Upper lobe of left lung (tissue), 6 donors: Measurements from ENCODE around the gene PITPNM3. TPM values are rescaled to one million over a fixed set of nuclear protein-coding genes. Genes with fewer than 3 reads are reported as not detected.

Experiments
- ATAC-seq, 2 donors: fragments of 200-7000 bp; cut with Tn5 transposase; one replicate each; pipeline ENCODE4 v1.9.1; 2022; ENCODE audit warnings: mild to moderate bottlenecking in 2 of 2, moderate library complexity in 2 of 2; ENCODE audit not compliant: low FRiP score in 2 of 2
- DNase-seq, 2 donors: peaks; one replicate each; pipeline ENCODE4 v3.0.0-alpha.2; 2019 to 2020
- H3K27ac ChIP-seq, 4 donors: fragments of 200-600 bp; sonication (generic); one replicate each; pipeline ENCODE4 v1.5.1; 2016 to 2019
- H3K27me3 ChIP-seq, 4 donors: fragments of 200-600 bp; sonication (generic); one replicate each; pipeline ENCODE4 v1.5.1; 2017 to 2019
- H3K36me3 ChIP-seq, 4 donors: fragments of 200-600 bp; sonication (generic); one replicate each; pipeline ENCODE4 v1.5.1; 2016 to 2019
- H3K4me1 ChIP-seq, 4 donors: fragments of 200-600 bp; sonication (generic); one replicate each; pipeline ENCODE4 v1.5.1; 2018 to 2019
- H3K4me3 ChIP-seq, 4 donors: fragments of 200-600 bp; sonication (generic); one replicate each; pipeline ENCODE4 v1.5.1; 2017 to 2019; ENCODE audit warnings: mild to moderate bottlenecking in 2 of 4, moderate library complexity in 1 of 4
- H3K9me3 ChIP-seq, 4 donors: fragments of 200-600 bp; sonication (generic); one replicate each; pipeline ENCODE4 v1.5.1; 2018 to 2019
- CTCF ChIP-seq, 6 experiments: fragments of 450-650 bp in 4 of 6; fragments of 200-600 bp in 2 of 6; sonication (generic) in 2 of 6; IDR thresholded peaks; one replicate each; pipeline ENCODE4 v1.5.1; 2016 to 2019; ENCODE audit warnings: antibody characterized with exemption in 6 of 6
- EP300 ChIP-seq, 4 donors: sonication (generic); formaldehyde crosslinking; IDR thresholded peaks; one replicate each; pipeline ENCODE4 v1.5.1; 2017; ENCODE audit warnings: antibody characterized with exemption in 4 of 4, control low read depth in 2 of 4
- POLR2A ChIP-seq, 4 donors: fragments of 450-650 bp; IDR thresholded peaks; one replicate each; pipeline ENCODE4 v1.5.1; 2016 to 2017; ENCODE audit warnings: antibody characterized with exemption in 4 of 4, mild to moderate bottlenecking in 2 of 4
- POLR2AphosphoS5 ChIP-seq, 2 donors: sonication (generic); formaldehyde crosslinking; IDR thresholded peaks; one replicate each; pipeline ENCODE4 v1.5.1; 2017; ENCODE audit warnings: antibody characterized with exemption in 2 of 2
- WGBS, 2 donors: methylation state at CpG; one replicate each; pipeline ENCODE4 v1.1.5; 2017 to 2018; 5-methylcytosine and 5-hydroxymethylcytosine counted together
- total RNA-seq, 6 donors: library from RNA; depleted of rRNA in 4 of 6; stranded (reverse); fragments of >200 nt in 4 of 6; gene quantifications; one replicate each; pipeline versions ENCODE4 v1.1.0 to v1.2.1, GENCODE V29; 2016 to 2021
- donor health status: DM: no; HTN: no; CAD: no; lungs with moderate emphysema.
- donor health status: DM: no; HTN: yes; CAD: no; lungs with severe emphysema.

The PITPNM3 gene
- total RNA-seq, 6 donors from 2014 or later: 10.3 to 16.3 (median 12.5) TPM

GRCh38 chr17:6568184-6568758, 11.9 kb upstream of the PITPNM3 start:
- Histone ChIP-seq H3K27me3 (no peaks in the 10 kb centered on the region), H3K4me1 (no peaks in the 10 kb centered on the region), H3K4me3 (no peak overlapping the region), H3K9me3 (no peaks in the 10 kb centered on the region), H3K36me3 (no peaks in the 10 kb centered on the region), H3K27ac (peak overlapping the region in 3 of 4 donors; percentile 53 to 73 (median 64))
- DNase-seq: no peak
- TF ChIP-seq POLR2A (IDR thresholded peaks at IDR 0.05): no peak
- TF ChIP-seq EP300 (IDR thresholded peaks at IDR 0.05): no peak
- TF ChIP-seq CTCF (IDR thresholded peaks at IDR 0.05): no peak
- TF ChIP-seq POLR2AphosphoS5 (IDR thresholded peaks at IDR 0.05): no peak
- ATAC-seq: no peak
- 87 to 91% methylated on average over 12 of the region's 12 CpGs for WGBS, 2 donors

DNA sequence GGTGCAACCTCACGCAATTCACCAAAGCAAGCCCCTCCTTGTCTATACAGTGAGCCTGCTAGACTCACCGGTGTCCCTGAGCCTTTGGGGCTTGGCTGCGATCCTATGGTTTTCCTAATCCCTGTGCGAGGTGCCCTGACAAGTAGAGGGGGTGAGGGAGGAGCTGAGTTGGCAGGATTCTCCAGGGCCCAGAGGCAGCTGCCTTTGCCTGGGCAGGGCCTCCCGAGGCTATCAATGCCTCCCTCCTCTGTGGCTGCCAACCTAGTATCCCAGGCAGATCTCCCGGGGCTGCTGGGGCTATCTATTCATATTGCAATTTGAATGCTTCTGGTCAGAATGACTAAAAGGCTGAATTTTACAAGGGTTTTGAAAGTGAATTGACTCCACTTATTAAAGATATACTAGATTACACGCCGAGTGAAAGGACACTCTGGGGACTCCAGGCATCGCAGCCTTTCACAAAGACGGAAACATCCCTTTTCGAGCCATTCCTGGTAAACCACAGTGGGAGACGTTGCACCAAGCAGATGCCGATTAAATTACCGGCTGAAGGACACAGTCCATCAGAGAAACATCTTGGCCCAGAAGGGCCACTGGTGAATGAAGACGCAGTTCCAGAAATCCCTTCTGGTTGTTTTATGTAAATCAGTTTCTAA, 11.3 kb upstream of the PITPNM3 start:
- no peak overlapping the region for H3K4me3 ChIP-seq
- no peaks in the 10 kb centered on the region for H3K27me3 ChIP-seq
- TF ChIP-seq POLR2AphosphoS5 (IDR thresholded peaks at IDR 0.05): no peak
- peak in 1 of 4 donors; percentile 13 for TF ChIP-seq POLR2A (IDR thresholded peaks at IDR 0.05)
- no peak for TF ChIP-seq CTCF (IDR thresholded peaks at IDR 0.05)
- TF ChIP-seq EP300 (IDR thresholded peaks at IDR 0.05): no peak
- 61 to 75% methylated on average over 15 of the region's 15 CpGs for WGBS, 2 donors
- no peaks in the 10 kb centered on the region for H3K4me1 ChIP-seq
- H3K36me3 ChIP-seq: no peaks in the 10 kb centered on the region
- peak; percentile 57 to 86 for ATAC-seq
- peak overlapping the region; percentile 12 to 73 (median 58) for H3K27ac ChIP-seq
- DNase-seq: peak; percentile 24 to 82
- H3K9me3 ChIP-seq: no peaks in the 10 kb centered on the region

DNA sequence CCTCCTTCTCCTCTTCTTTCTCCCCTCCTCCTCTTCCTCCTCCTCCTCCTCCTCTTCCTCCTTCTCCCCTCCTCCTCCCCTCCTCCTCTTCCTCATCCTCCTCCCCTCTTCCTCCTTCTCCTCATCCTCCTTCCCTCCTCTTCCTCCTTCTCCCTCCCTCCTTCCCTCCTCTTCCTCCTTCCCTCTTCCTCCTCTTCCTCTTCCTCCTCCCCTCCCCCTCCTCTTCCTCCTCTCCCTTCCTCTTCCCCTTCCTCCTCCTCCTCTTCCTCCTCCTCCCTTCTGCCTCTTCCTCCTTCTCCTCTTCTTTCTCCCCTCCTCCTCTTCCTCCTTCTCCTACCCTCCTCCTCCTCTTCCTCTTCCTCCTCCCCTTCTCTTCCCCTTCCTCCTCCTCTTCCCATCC, 5.1 kb upstream of the PITPNM3 start:
- Histone ChIP-seq H3K36me3 (no peaks in the 10 kb centered on the region), H3K27ac (no peak overlapping the region), H3K4me3 (no peak overlapping the region), H3K27me3 (no peaks in the 10 kb centered on the region), H3K9me3 (no peaks in the 10 kb centered on the region), H3K4me1 (peaks cover 0 to 10% (median 4%) of the 10 kb centered on the region in 4 donors)
- ATAC-seq (no peak), DNase-seq (no peak)
- no peak for TF ChIP-seq POLR2A (IDR thresholded peaks at IDR 0.05)
- TF ChIP-seq CTCF (IDR thresholded peaks at IDR 0.05): no peak
- no peak for TF ChIP-seq EP300 (IDR thresholded peaks at IDR 0.05)
- no peak for TF ChIP-seq POLR2AphosphoS5 (IDR thresholded peaks at IDR 0.05)

GRCh38 chr17:6560496-6560895, 4.1 kb upstream of the PITPNM3 start:
- no peak for TF ChIP-seq POLR2AphosphoS5 (IDR thresholded peaks at IDR 0.05)
- TF ChIP-seq CTCF (IDR thresholded peaks at IDR 0.05): no peak
- TF ChIP-seq EP300 (IDR thresholded peaks at IDR 0.05): no peak
- TF ChIP-seq POLR2A (IDR thresholded peaks at IDR 0.05): no peak
- no peak for DNase-seq
- 91 to 92% methylated on average over 3 of the region's 3 CpGs for WGBS, 2 donors

More at GRCh38 chr17:6560496-6560895, 4.1 kb upstream of the PITPNM3 start:
- no peak for ATAC-seq
- H3K27me3 ChIP-seq: peaks cover 0 to 8% (median 2%) of the 10 kb centered on the region in 4 donors
- H3K4me3 ChIP-seq: no peak overlapping the region
- H3K36me3 ChIP-seq: no peaks in the 10 kb centered on the region
- H3K9me3 ChIP-seq: no peaks in the 10 kb centered on the region
- H3K27ac ChIP-seq: no peak overlapping the region
- H3K4me1 ChIP-seq: peaks cover 7 to 17% (median 11%) of the 10 kb centered on the region in 4 donors
